ENCODE data around the gene RNF121. TPM values are rescaled to one million over a fixed set of nuclear protein-coding genes. Genes with fewer than 3 reads are reported as not detected.

RNF121 gene
- total and polyA plus RNA-seq, 2 of the 13 experiments (the other 11 are each of a cell fraction or from before 2014, with no cell fraction given), result 28.6 to 44.3 TPM

Other genes starting within 250 kb of the RNF121 start
- gene DEFB108B, start 95.8 kb upstream of the RNF121 start, total RNA-seq (2016; rRNA removed; fragmentation: Illumina TruSeq; extraction: Trizol), result not detected in 2 replicates
- gene DEFB108B, start 95.8 kb upstream of the RNF121 start, polyA plus RNA-seq (2011; rRNA removed), result not detected in 2 replicates
- gene DEFB131B, start 50.6 kb upstream of the RNF121 start, total RNA-seq (2016; rRNA removed; fragmentation: Illumina TruSeq; extraction: Trizol), result not detected in 2 replicates
- gene DEFB131B, start 50.6 kb upstream of the RNF121 start, polyA plus RNA-seq (2011; rRNA removed), result not detected in 2 replicates
- gene XNDC1N, start 452 bp upstream of the RNF121 start, total RNA-seq (2016; rRNA removed; fragmentation: Illumina TruSeq; extraction: Trizol), result 6.3 and 7.5 TPM in 2 replicates
- gene XNDC1N, start 452 bp upstream of the RNF121 start, polyA plus RNA-seq (2011; rRNA removed), result 2.7 and 3.4 TPM in 2 replicates
- gene IL18BP, start 69.9 kb downstream of the RNF121 start, total RNA-seq (2016; rRNA removed; fragmentation: Illumina TruSeq; extraction: Trizol), result 1.0 and 4.1 TPM in 2 replicates
- gene IL18BP, start 69.9 kb downstream of the RNF121 start, polyA plus RNA-seq (2011; rRNA removed), result 12.6 and 12.8 TPM in 2 replicates
- gene NUMA1, start 151.5 kb downstream of the RNF121 start, total RNA-seq (2016; rRNA removed; fragmentation: Illumina TruSeq; extraction: Trizol), result 60.2 and 67.7 TPM in 2 replicates
- gene NUMA1, start 151.5 kb downstream of the RNF121 start, polyA plus RNA-seq (2011; rRNA removed), result 57.3 and 65.8 TPM in 2 replicates
- 6.0 and 6.4 TPM in 2 replicates for gene LRRC51, start 151.8 kb downstream of the RNF121 start, total RNA-seq (2016; rRNA removed; fragmentation: Illumina TruSeq; extraction: Trizol)
- gene LRRC51, start 151.8 kb downstream of the RNF121 start, polyA plus RNA-seq (2011; rRNA removed), result 3.4 and 5.3 TPM in 2 replicates
- 63.4 and 66.0 TPM in 2 replicates for gene LAMTOR1, start 174.3 kb downstream of the RNF121 start, total RNA-seq (2016; rRNA removed; fragmentation: Illumina TruSeq; extraction: Trizol)
- gene LAMTOR1, start 174.3 kb downstream of the RNF121 start, polyA plus RNA-seq (2011; rRNA removed), result 60.4 and 68.2 TPM in 2 replicates
- gene TOMT, start 176.9 kb downstream of the RNF121 start, total RNA-seq (2016; rRNA removed; fragmentation: Illumina TruSeq; extraction: Trizol), result not detected in 2 replicates
- not detected in 2 replicates for gene TOMT, start 176.9 kb downstream of the RNF121 start, polyA plus RNA-seq (2011; rRNA removed)
- gene ANAPC15, start 183.6 kb downstream of the RNF121 start, total RNA-seq (2016; rRNA removed; fragmentation: Illumina TruSeq; extraction: Trizol), result 25.2 and 25.7 TPM in 2 replicates
- 16.5 and 18.8 TPM in 2 replicates for gene ANAPC15, start 183.6 kb downstream of the RNF121 start, polyA plus RNA-seq (2011; rRNA removed)
- not detected in 2 replicates for gene FOLR3, start 206.7 kb downstream of the RNF121 start, total RNA-seq (2016; rRNA removed; fragmentation: Illumina TruSeq; extraction: Trizol)
- 0.09 TPM in 1 of 2 replicates, not detected in the other for gene FOLR3, start 206.7 kb downstream of the RNF121 start, polyA plus RNA-seq (2011; rRNA removed)

Data from HepG2 (cell line).